Activated CD8-positive, alpha-beta T cell treated with anti-CD3 and anti-CD28 coated beads for 36 hours (primary cell): ENCODE data around the gene CFAP141. TPM values are rescaled to one million over a fixed set of nuclear protein-coding genes. Genes with fewer than 3 reads are reported as not detected.
A peak's percentile ranks its signal among the peaks of the same experiment; 100 is the strongest.

Experiments used
- ATAC-seq: fragments of 200-7000 bp; cut with Tn5 transposase; one replicate; pipeline ENCODE4 v1.10.0; 2021; ENCODE audit warnings: mild to moderate bottlenecking, moderate library complexity
- CTCF ChIA-PET: fragments of 350-600 bp; sonication (Branson Sonifier 250); formaldehyde crosslinking; loops from one replicate; lab custom pipeline; 2021; ENCODE audit warnings: antibody characterized with exemption; lab: Charles Lee
- POLR2A ChIA-PET: fragments of 350-600 bp; sonication (Branson Sonifier 250); formaldehyde crosslinking; loops from one replicate; lab custom pipeline; 2021; ENCODE audit warnings: antibody characterized with exemption; lab: Charles Lee
- DNase-seq: peaks from one replicate; pipeline ENCODE4 v3.0.0-alpha.2; 2020
- H3K27ac Mint-ChIP-seq: one replicate; pipeline ENCODE4 v1.8.0; 2021; ENCODE audit warnings: mild to moderate bottlenecking, mixed read lengths
- H3K27me3 Mint-ChIP-seq: one replicate; pipeline ENCODE4 v1.8.0; 2021; ENCODE audit warnings: mixed read lengths
- H3K36me3 Mint-ChIP-seq: one replicate; pipeline ENCODE4 v1.8.0; 2021; ENCODE audit warnings: low read depth, mixed read lengths
- H3K4me1 Mint-ChIP-seq: one replicate; pipeline ENCODE4 v1.8.0; 2021; ENCODE audit warnings: low read depth, mixed read lengths
- H3K4me3 Mint-ChIP-seq: one replicate; pipeline ENCODE4 v1.8.0; 2021; ENCODE audit warnings: mild to moderate bottlenecking, moderate library complexity, mixed read lengths
- H3K9me3 Mint-ChIP-seq: one replicate; pipeline ENCODE4 v1.8.0; 2021; ENCODE audit warnings: mixed read lengths
- intact Hi-C: fragments of 100-400 bp; cut with micrococcal nuclease; formaldehyde crosslinking; loops from one replicate; pipeline ENCODE4 v1.10.0; 2022
- total RNA-seq, 2 experiments: library from RNA; stranded (reverse); gene quantifications; one replicate each; pipeline ENCODE4 v1.2.3, GENCODE V29; 2021
- TF ChIP-seq, protein P1 (sequence below): fragments of 200-600 bp; IDR thresholded peaks from one replicate; pipeline ENCODE4 v1.8.0; 2022; ENCODE audit warnings: antibody characterized with exemption, mild to moderate bottlenecking

The CFAP141 gene
- total RNA-seq, 2 experiments from 2014 or later = not detected

DNA sequence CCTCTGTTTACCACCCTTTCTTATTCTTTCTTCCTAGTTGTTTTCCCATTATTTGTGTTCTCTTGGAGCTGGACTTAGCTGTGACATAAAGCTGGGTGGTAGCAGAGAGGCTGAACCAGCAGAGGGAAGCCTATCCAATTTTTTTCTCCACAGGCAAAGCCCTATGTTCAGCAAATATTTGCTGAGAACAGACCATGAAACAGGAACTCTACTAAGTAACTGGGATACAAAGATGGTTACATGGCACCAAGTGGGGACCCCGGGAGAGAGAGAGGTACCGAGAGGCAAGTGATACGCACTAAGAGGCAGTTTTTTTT is 6.6 kb downstream of the CFAP141 start:
- ChIA-PET CTCF (interaction anchor here (0.6 to 3.8 kb wide), 27 partner anchors 8 to 204 kb away, joined by 3 to 38 read pairs (median 4); partner anchors contain the start of gene HAX1), POLR2A (interaction anchor here (1.0 to 1.2 kb wide), 3 partner anchors 65 to 72 kb away, joined by 3 to 4 read pairs (median 3); no protein-coding TSS in a partner anchor)
- Mint-ChIP-seq H3K27me3 (no peaks in the 10 kb centered on the region), H3K4me1 (no peaks in the 10 kb centered on the region), H3K36me3 (no peaks in the 10 kb centered on the region), H3K27ac (no peak overlapping the region), H3K4me3 (no peak overlapping the region), H3K9me3 (no peaks in the 10 kb centered on the region)
- no peak for DNase-seq
- TF ChIP-seq, protein P1, sequence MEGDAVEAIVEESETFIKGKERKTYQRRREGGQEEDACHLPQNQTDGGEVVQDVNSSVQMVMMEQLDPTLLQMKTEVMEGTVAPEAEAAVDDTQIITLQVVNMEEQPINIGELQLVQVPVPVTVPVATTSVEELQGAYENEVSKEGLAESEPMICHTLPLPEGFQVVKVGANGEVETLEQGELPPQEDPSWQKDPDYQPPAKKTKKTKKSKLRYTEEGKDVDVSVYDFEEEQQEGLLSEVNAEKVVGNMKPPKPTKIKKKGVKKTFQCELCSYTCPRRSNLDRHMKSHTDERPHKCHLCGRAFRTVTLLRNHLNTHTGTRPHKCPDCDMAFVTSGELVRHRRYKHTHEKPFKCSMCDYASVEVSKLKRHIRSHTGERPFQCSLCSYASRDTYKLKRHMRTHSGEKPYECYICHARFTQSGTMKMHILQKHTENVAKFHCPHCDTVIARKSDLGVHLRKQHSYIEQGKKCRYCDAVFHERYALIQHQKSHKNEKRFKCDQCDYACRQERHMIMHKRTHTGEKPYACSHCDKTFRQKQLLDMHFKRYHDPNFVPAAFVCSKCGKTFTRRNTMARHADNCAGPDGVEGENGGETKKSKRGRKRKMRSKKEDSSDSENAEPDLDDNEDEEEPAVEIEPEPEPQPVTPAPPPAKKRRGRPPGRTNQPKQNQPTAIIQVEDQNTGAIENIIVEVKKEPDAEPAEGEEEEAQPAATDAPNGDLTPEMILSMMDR = no peak
- intact Hi-C loops = loop anchor here (5.0 kb wide), 1 partner anchor 73 kb away; the partner anchor contains the start of gene HAX1
- ATAC-seq = peak; percentile 13

DNA sequence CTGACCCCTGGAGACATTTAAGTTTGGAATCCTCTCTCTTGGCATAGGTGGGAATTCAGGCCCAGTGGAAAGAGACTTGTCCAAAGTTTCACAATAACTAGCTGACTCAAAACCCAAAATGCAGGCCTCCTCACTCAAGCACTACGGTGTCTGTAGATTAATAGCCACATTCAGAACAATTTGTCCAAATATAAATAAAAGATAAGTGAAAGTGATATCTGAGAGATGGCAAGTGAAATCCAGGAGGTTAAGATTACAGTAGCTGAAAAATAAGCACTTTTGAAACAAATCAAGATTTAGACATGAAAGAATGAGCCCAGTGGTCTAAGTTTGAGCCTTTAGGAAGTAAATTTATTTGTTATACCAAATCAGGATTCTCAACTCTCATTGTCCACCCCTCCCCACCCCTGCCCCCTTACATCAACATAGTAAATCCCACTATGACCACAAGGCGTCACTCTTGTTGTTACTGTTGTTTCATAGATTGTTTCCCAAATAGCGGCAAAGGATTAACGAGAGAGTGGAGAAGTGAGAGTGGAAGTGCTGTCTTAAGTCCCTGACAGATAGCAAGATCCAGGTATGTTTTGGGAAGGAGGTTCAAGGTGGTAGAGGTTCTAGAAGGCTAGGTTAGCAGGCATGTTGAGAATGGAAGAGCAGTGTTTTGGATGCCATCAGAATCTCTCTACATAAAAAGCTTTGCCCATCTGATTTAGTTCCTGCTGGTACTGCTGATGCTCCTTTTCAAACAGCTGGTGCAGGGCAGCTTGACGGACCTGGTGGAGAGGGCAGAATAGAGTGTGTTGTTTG is 7.2 kb downstream of the CFAP141 start:
- ChIA-PET POLR2A (interaction anchor here (0.9 to 1.2 kb wide), 4 partner anchors 8 to 73 kb away, joined by 3 to 4 read pairs (median 3); no protein-coding TSS in a partner anchor), CTCF (interaction anchor here (0.6 to 3.8 kb wide), 28 partner anchors 8 to 205 kb away, joined by 3 to 38 read pairs (median 4); partner anchors contain the start of gene HAX1)
- intact Hi-C loops = loop anchor here (5.0 kb wide), 1 partner anchor 73 kb away; the partner anchor contains the start of gene HAX1
- no peak overlapping the region for H3K27ac Mint-ChIP-seq
- TF ChIP-seq, protein P1 = peak; percentile 69
- DNase-seq = peak; percentile 65
- ATAC-seq = peak; percentile 82
- no peaks in the 10 kb centered on the region for H3K36me3 Mint-ChIP-seq
- H3K27me3 Mint-ChIP-seq = peaks cover 3% of the 10 kb centered on the region
- no peaks in the 10 kb centered on the region for H3K4me1 Mint-ChIP-seq
- H3K4me3 Mint-ChIP-seq = no peak overlapping the region
- H3K9me3 Mint-ChIP-seq = no peaks in the 10 kb centered on the region

DNA sequence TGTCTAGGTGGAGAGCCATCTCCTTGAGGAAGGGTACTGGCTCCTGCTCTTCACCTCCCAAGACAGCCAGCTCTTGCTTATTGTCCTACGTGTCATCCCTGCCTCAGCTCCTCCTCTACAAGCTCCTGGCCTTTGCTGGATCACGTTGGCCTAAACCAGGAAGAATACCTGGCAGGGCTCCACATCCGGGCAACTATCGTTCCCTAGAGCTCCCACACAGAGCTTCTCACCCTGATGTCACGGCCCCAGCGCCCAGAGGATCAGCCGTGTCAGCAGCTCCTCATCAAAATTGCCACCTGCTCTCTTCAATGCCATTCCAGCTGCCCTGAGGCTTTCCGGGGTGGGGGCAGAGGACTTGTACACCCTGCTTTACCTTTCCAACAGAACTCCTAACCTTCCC is 12.3 kb downstream of the CFAP141 start:
- no peak for ATAC-seq
- no peak for DNase-seq
- peaks cover 16% of the 10 kb centered on the region for H3K27me3 Mint-ChIP-seq
- no peaks in the 10 kb centered on the region for H3K36me3 Mint-ChIP-seq
- intact Hi-C loops = no loop called here
- ChIA-PET POLR2A (interaction anchor here (0.5 kb wide), 1 partner anchor 103 kb away, joined by 3 read pairs; no protein-coding TSS in a partner anchor), CTCF (interaction anchor here (0.7 to 1.5 kb wide), 3 partner anchors 8 to 141 kb away, joined by 3 to 5 read pairs (median 4); no protein-coding TSS in a partner anchor)
- no peak overlapping the region for H3K4me3 Mint-ChIP-seq
- peaks cover 5% of the 10 kb centered on the region for H3K4me1 Mint-ChIP-seq
- H3K27ac Mint-ChIP-seq = no peak overlapping the region
- H3K9me3 Mint-ChIP-seq = no peaks in the 10 kb centered on the region
- TF ChIP-seq, protein P1 = no peak

DNA sequence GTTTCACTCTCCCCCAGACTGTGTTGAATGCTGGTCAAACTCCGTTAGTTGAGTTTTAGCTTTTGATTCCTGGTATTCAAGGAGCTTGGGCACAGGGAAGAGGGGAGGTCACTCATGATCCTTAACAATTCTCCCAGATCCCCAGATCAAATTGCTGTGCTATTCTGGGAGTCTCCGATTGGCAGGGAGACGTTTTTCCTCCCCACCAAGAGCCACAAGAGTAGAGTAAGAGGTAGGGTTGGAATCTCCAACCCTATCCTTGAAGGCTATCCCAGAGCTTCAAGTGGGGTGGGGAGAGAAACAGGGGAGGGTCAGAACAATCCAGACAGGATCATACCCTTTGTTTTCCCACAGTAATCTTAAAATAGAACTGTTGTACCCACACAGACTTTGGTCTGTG is 13.7 kb downstream of the CFAP141 start:
- H3K36me3 Mint-ChIP-seq = no peaks in the 10 kb centered on the region
- ChIA-PET CTCF (interaction anchor here (1.0 to 1.4 kb wide), 4 partner anchors 71 to 143 kb away, joined by 3 to 7 read pairs (median 4); no protein-coding TSS in a partner anchor), POLR2A (interaction anchor here (0.6 to 2.0 kb wide), 7 partner anchors 11 to 215 kb away, joined by 3 to 7 read pairs (median 3); partner anchors contain the start of genes JTB and UBAP2L)
- TF ChIP-seq, protein P1 = no peak
- H3K4me3 Mint-ChIP-seq = no peak overlapping the region
- H3K27ac Mint-ChIP-seq = no peak overlapping the region
- intact Hi-C loops = no loop called here
- peaks cover 16% of the 10 kb centered on the region for H3K27me3 Mint-ChIP-seq
- H3K9me3 Mint-ChIP-seq = no peaks in the 10 kb centered on the region
- ATAC-seq = no peak
- peaks cover 5% of the 10 kb centered on the region for H3K4me1 Mint-ChIP-seq
- DNase-seq = no peak
